Activated naive CD8-positive, alpha-beta T cell (primary cell): ENCODE results near the gene PTPN14.

Experiments used
- H3K27ac Mint-ChIP-seq: one replicate; pipeline ENCODE4 v1.8.0; 2021; ENCODE audit warnings: mixed read lengths
- H3K27me3 Mint-ChIP-seq: one replicate; pipeline ENCODE4 v1.8.0; 2021; ENCODE audit warnings: mixed read lengths
- H3K36me3 Mint-ChIP-seq: one replicate; pipeline ENCODE4 v1.8.0; 2021; ENCODE audit warnings: mixed read lengths
- H3K4me1 Mint-ChIP-seq: one replicate; pipeline ENCODE4 v1.8.0; 2021; ENCODE audit warnings: low read depth, mixed read lengths
- H3K4me3 Mint-ChIP-seq: one replicate; pipeline ENCODE4 v1.8.0; 2021; ENCODE audit warnings: mild to moderate bottlenecking, mixed read lengths
- H3K9me3 Mint-ChIP-seq: one replicate; pipeline ENCODE4 v1.8.0; 2021; ENCODE audit warnings: low read depth, mixed read lengths

PTPN14 gene

DNA sequence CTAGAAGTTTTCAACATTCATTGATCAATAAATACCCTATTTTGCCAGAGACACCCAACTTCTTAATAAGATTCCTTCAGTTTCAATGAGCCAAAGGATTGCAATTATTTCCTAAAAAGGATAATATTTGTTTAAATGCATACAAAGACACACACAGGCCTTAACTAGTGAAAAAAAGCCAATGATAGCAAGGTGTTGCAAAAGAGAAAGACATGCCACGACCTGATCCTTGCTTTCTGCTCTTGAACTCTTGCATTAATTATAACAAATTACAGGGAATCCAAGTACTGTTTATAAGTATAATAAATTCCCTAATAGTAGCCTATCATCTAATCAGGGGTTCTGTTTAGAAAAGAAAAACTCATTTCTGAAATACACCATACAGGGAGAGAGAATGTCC, 131.1 kb downstream of the PTPN14 start:
- H3K4me1 Mint-ChIP-seq = peaks cover 2% of the 10 kb centered on the region
- no peaks in the 10 kb centered on the region for H3K27me3 Mint-ChIP-seq
- H3K9me3 Mint-ChIP-seq = no peaks in the 10 kb centered on the region
- no peak overlapping the region for H3K27ac Mint-ChIP-seq
- no peaks in the 10 kb centered on the region for H3K36me3 Mint-ChIP-seq
- no peak overlapping the region for H3K4me3 Mint-ChIP-seq

DNA sequence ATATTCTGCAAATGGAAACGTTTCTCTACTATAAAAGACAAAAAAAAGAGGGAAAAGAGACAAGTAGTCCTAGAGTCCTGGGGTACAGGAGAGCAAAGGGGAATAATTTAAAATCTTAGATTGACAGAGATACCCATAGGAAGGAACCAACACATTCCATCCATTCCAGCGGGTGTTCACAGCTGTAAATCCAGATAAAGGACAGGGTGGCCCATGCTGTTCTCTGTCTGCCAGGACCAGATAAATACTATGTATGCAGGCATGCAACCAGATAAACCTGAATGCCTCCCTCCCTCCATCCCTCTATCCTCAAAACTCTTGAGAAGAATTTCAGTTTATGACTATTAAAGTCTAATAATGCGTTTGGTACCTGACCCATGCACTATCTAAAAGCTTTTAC, 131.8 kb downstream of the PTPN14 start:
- no peaks in the 10 kb centered on the region for H3K27me3 Mint-ChIP-seq
- H3K4me1 Mint-ChIP-seq = peaks cover 2% of the 10 kb centered on the region
- no peaks in the 10 kb centered on the region for H3K36me3 Mint-ChIP-seq
- H3K4me3 Mint-ChIP-seq = no peak overlapping the region
- H3K27ac Mint-ChIP-seq = no peak overlapping the region
- no peaks in the 10 kb centered on the region for H3K9me3 Mint-ChIP-seq

DNA sequence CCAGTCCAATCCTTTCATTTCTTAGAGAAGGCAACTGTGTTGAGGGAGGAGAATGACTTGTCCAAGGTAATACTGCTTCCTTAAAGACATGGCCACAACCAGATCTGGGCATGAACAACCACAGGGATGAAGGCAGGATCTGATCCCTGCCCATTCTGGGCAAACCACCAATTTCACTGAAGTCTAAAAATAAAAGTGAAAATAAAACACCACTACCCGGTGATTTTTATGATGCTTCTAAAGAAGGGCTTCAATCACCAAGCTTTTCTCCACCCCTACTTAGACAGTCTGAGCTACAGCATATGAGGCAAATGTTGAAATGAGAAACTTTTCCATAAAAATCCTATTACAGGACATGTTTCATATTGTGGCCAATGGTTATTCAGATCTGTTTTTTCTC, 133.0 kb downstream of the PTPN14 start:
- Mint-ChIP-seq H3K27me3 (no peaks in the 10 kb centered on the region), H3K27ac (no peak overlapping the region), H3K4me3 (no peak overlapping the region)

DNA sequence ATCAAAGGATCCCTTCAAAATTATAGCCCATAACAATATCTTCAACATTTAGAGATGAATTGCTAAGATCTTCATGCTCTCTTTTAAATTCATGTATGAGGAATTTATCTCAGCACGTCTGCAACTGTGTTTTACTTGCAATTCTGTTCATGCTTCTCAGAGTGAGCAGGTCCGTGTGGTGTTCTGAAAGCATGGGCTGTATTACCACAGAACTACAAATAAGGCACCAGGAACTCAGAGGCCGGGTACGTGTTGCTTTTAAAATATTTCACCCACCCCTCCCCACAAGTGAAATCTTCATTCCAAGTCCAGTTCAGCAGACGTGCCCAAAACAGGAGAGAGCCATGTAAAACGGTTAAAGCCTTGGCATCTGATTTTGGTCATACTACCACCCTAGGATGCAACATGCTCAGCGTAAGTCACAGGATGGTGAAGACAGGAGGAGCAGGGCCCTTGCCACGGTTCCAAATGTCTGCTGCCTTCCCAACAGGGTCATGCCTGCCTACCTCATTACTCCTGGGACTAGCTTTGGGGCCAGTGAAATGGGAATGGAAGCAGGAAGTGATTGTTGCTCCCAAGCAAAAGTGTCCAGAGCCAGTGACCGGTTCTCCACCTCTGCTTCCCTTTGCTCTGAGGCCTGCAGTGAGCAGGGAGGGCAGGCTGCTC, 133.7 kb downstream of the PTPN14 start:
- Mint-ChIP-seq H3K27ac (no peak overlapping the region), H3K27me3 (no peaks in the 10 kb centered on the region), H3K9me3 (no peaks in the 10 kb centered on the region), H3K4me1 (peaks cover 2% of the 10 kb centered on the region), H3K4me3 (no peak overlapping the region), H3K36me3 (no peaks in the 10 kb centered on the region)

More for the DNA sequence above, 133.0 kb downstream of the PTPN14 start:
- Mint-ChIP-seq H3K9me3 (no peaks in the 10 kb centered on the region), H3K36me3 (no peaks in the 10 kb centered on the region), H3K4me1 (peaks cover 2% of the 10 kb centered on the region)

DNA sequence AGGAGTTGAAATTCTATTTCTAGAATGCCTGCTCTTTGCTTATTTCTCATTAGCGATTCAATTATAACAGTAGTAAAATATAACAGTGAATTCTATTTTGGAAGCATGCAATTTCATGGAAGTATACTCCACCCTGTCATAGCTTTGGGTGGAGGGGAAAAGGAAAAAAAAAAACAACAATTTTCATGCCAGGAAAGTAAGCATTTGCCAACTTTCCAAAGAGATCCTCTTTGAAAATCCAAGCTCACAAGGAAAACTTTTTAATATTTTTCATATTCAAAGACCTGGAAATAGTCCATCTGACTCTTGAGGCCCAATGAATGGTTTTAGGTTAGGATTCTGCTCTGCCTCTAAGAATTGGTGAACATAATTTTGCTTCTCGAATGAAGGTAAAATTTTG, 134.5 kb downstream of the PTPN14 start:
- Mint-ChIP-seq H3K9me3 (no peaks in the 10 kb centered on the region), H3K4me1 (peaks cover 2% of the 10 kb centered on the region), H3K36me3 (no peaks in the 10 kb centered on the region), H3K27ac (no peak overlapping the region), H3K4me3 (no peak overlapping the region), H3K27me3 (peaks cover 3% of the 10 kb centered on the region)

DNA sequence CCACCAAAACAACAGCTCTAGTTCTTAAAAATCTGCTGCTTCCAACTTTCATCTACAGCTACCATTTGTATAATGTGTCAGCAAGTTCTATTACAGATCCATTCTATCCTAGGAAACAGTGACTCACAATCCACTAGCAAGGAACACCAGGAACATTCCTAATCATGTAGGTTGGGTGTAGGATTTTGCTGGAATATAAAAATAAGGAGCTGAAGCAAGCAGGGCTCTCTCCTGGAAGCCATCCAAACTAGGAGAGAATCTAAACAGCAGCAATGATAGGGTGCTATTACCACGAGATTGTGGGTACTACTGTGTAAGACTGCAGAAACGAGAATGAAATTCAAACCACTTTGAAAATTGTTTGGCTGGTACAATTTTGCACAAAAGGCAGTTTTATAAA, 135.0 kb downstream of the PTPN14 start:
- no peak overlapping the region for H3K27ac Mint-ChIP-seq
- H3K36me3 Mint-ChIP-seq = no peaks in the 10 kb centered on the region
- no peak overlapping the region for H3K4me3 Mint-ChIP-seq
- H3K9me3 Mint-ChIP-seq = no peaks in the 10 kb centered on the region
- H3K27me3 Mint-ChIP-seq = peaks cover 3% of the 10 kb centered on the region
- peaks cover 2% of the 10 kb centered on the region for H3K4me1 Mint-ChIP-seq

DNA sequence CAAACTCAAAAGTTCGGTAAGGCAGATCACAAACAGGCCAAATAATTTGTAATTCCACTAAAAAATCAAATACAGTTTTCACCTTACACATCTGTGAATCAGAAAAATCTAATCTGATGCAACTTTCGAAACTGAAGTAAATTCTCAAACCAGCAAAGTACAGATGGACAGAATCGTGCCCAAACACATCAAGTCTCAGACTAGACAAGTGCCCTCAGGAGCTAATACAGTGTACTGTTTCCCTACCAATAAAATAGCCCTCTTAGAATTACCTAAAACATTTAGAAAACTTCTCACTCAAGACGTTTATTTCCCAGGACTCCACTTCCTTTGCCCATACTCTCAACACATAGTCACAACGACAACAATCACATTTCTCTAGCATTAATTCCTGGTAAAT, 136.3 kb downstream of the PTPN14 start:
- H3K27me3 Mint-ChIP-seq = peaks cover 3% of the 10 kb centered on the region

DNA sequence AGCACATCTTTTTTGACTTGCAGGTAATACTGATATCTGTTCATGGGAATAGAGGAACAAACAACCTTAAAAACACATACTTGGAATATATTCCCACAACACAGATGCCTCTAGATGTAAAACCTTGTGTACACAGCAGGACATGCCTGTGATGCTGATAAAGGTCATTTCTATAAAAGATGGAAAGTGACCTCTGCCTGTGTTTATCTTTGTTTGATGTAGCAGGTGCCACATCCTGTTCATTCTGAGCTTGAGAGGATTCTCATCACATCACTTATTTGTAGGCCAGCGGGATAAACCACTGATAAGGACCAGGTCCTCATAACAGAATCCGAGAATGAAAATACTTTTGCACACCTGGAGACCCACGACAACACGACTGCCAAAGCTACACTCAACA, 136.7 kb downstream of the PTPN14 start:
- Mint-ChIP-seq H3K4me1 (peaks cover 2% of the 10 kb centered on the region), H3K36me3 (no peaks in the 10 kb centered on the region), H3K27ac (no peak overlapping the region), H3K9me3 (peaks cover 5% of the 10 kb centered on the region), H3K4me3 (no peak overlapping the region), H3K27me3 (peaks cover 3% of the 10 kb centered on the region)

More for the DNA sequence above, 136.3 kb downstream of the PTPN14 start:
- Mint-ChIP-seq H3K36me3 (no peaks in the 10 kb centered on the region), H3K9me3 (peaks cover 5% of the 10 kb centered on the region), H3K27ac (no peak overlapping the region), H3K4me1 (peaks cover 2% of the 10 kb centered on the region), H3K4me3 (no peak overlapping the region)

DNA sequence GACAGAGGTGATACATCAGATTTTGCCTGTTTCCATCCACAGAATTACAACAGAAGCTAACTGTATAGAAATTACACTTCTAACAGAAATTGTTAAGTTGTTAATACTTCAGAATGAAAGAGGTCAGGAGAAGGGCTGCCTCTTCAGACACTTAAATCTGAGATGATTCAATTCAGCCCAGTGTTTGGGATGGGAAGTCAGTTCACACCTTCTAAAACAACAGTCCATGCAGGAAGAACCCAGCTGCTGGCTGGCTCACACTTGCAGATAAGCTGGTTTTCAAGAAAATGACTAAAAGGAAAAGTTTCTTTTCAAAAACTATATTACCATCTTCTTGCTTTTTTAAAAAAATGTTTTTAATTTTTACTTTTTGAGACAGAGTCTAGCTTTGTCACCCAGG, 138.1 kb downstream of the PTPN14 start:
- no peak overlapping the region for H3K4me3 Mint-ChIP-seq
- H3K27me3 Mint-ChIP-seq = peaks cover 3% of the 10 kb centered on the region
- H3K4me1 Mint-ChIP-seq = no peaks in the 10 kb centered on the region
- no peaks in the 10 kb centered on the region for H3K36me3 Mint-ChIP-seq
- H3K9me3 Mint-ChIP-seq = peaks cover 5% of the 10 kb centered on the region
- no peak overlapping the region for H3K27ac Mint-ChIP-seq

DNA sequence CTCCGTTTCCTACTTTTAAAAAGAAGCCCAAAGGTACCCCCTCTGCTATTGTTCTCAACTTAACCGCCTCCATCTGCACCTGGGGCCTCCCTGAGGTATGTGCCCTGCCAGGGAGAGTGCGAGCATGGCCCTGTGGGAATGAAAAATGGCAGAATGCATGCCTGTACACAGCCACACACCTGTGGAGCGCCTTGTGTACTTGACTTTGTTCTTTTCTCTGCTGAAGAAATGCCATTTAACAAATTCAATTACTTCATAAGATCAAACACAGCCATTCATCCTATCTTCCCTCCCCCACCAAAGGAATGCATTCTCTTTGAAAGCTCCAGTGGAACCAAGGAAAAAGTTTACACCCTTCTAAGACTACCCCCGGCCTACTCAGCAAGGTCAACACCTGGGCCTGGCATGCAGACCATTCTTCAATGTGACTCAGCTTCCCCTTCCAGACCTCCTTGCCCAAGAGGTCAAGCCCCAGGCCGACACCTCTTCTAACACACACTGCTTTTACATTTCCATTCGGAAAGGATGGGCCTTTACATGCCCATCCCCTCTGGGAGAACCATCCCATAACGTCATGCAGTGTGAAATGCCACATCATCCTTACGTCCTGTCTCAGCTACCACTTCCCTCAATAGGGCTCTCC, 146.7 kb downstream of the PTPN14 start:
- Mint-ChIP-seq H3K4me1 (no peaks in the 10 kb centered on the region), H3K9me3 (no peaks in the 10 kb centered on the region), H3K27me3 (no peaks in the 10 kb centered on the region), H3K4me3 (no peak overlapping the region), H3K36me3 (no peaks in the 10 kb centered on the region), H3K27ac (no peak overlapping the region)

DNA sequence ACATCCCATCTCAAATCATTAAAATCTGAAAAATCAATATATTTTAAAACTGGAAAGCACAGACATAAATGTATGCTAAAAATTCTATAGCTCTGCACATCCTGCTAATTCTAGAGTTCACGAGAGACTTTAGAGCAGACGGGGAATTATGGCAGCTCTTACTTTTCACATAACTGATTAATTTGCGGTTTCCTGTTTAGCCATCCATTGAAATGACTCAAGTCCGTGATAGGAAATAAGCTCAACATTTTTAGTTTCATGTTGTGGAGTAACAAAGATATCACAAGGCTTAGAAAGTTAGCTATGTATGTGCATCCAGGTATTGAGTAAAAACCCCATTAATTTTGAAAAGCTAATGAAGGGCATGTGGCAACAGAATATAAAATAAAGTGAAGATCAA, 147.2 kb downstream of the PTPN14 start:
- no peaks in the 10 kb centered on the region for H3K36me3 Mint-ChIP-seq
- no peaks in the 10 kb centered on the region for H3K9me3 Mint-ChIP-seq
- no peak overlapping the region for H3K27ac Mint-ChIP-seq
- no peak overlapping the region for H3K4me3 Mint-ChIP-seq
- H3K27me3 Mint-ChIP-seq = no peaks in the 10 kb centered on the region
- no peaks in the 10 kb centered on the region for H3K4me1 Mint-ChIP-seq

DNA sequence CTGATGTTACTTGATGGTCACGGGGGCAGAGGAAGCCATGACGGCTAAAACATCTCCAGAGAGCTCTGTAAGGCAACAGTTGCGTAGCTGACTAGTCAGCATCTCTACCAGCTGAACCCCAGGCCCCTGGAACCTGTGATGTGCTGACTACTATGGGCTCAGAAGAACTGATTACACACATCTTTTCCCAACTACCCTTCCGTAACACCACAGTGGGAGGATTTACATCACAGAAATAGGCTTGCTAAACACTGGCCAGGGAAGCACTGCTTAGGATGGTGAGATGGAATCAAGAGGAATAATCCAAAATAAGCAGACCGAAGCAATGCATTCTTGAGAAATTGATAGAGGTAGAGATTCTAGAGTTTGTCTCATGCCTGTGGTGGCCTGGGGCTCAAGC, 148.0 kb downstream of the PTPN14 start:
- Mint-ChIP-seq H3K27me3 (no peaks in the 10 kb centered on the region), H3K4me3 (no peak overlapping the region), H3K27ac (no peak overlapping the region), H3K36me3 (no peaks in the 10 kb centered on the region), H3K4me1 (no peaks in the 10 kb centered on the region), H3K9me3 (no peaks in the 10 kb centered on the region)

DNA sequence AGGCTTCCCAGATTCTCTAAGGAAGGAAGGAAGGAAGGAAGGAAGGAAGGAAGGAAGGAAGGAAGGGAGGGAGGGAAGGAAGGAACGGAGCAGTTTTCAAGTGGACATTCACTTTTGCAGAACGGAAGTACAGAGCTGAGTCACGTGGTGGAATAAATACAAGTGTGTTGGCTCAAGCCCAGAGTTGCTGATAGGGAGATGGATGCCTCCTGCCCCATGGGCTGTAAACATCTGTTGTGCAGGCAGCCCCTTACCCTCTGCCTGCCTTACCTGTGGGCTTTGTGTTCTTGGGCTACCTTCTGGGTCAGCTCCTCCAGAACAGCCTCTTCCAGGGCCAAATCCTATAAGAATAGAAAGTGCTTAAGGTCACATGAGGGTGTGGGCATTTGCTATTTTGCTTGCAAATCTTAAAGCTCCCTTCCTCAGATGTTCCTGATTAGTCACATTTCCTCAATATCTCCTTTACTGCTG, 148.8 kb downstream of the PTPN14 start:
- no peaks in the 10 kb centered on the region for H3K36me3 Mint-ChIP-seq
- H3K4me1 Mint-ChIP-seq = no peaks in the 10 kb centered on the region
- H3K27ac Mint-ChIP-seq = no peak overlapping the region

DNA sequence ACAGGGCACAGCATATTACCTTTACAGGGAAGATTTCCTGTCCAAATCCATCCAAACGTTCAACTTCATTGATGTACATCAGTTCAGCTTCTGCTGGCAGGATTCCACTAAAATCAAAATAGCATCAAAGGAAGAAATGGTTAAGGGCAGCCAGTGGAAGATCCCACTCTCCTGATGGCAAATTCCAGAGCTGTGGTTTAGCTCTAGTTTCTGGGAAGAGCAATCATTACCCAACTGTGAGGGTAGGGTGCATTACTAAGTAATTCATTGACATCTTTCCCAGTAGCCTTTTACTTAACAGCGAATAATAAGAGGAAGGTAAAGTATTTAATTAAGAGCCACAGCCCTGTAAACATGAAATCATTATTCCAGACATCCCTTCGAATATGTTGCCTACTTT, 149.7 kb downstream of the PTPN14 start:
- H3K27me3 Mint-ChIP-seq = no peaks in the 10 kb centered on the region
- H3K4me3 Mint-ChIP-seq = no peak overlapping the region
- no peak overlapping the region for H3K27ac Mint-ChIP-seq
- H3K36me3 Mint-ChIP-seq = no peaks in the 10 kb centered on the region
- H3K9me3 Mint-ChIP-seq = no peaks in the 10 kb centered on the region
- peaks cover 1% of the 10 kb centered on the region for H3K4me1 Mint-ChIP-seq

More for the DNA sequence above, 148.8 kb downstream of the PTPN14 start:
- no peak overlapping the region for H3K4me3 Mint-ChIP-seq
- no peaks in the 10 kb centered on the region for H3K27me3 Mint-ChIP-seq
- no peaks in the 10 kb centered on the region for H3K9me3 Mint-ChIP-seq

DNA sequence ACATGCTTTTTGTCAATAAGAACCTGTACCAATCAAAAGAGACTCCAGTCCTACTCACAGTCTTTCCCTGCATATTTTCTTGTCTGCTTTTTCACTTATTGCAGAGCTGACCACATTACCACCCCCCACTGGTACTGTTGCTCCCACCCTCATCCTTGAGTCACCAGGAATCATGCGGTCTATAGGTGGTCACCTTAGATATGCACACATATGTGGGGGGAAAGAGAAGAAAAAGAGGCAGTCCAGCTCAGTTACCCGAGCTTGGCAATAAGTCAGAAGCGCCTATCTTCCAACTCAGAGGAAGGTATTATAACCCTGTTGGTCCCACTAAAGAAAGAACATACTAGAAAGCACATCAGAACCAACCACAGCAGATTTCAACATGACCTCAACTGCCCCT, 151.3 kb downstream of the PTPN14 start:
- Mint-ChIP-seq H3K4me3 (no peak overlapping the region), H3K27ac (no peak overlapping the region), H3K27me3 (no peaks in the 10 kb centered on the region), H3K9me3 (no peaks in the 10 kb centered on the region), H3K4me1 (peaks cover 2% of the 10 kb centered on the region), H3K36me3 (no peaks in the 10 kb centered on the region)

DNA sequence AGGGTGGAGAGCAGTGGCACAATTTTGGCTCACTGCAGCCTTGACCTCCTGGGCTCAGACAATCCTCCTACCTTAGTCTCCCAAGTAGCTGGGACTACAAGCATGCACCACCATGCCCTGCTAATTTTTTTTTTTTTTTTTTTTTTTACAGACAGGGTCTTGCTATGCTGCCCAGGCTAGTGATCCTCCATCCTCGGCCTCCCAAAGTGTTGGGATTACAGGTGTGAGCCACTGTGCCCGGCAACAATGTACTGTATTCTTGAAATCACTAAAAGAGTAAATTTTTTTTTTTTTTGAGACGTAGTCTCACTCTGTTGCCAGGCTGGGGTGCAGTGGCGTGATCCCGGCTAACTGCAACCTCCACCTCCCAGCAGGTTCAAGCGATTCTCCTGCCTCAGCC, 152.9 kb downstream of the PTPN14 start:
- Mint-ChIP-seq H3K27ac (no peak overlapping the region), H3K9me3 (no peaks in the 10 kb centered on the region), H3K4me1 (peaks cover 2% of the 10 kb centered on the region), H3K36me3 (no peaks in the 10 kb centered on the region), H3K27me3 (no peaks in the 10 kb centered on the region), H3K4me3 (no peak overlapping the region)
